Naive thymus-derived CD8-positive, alpha-beta T cell (primary cell): ENCODE results near the gene TIAM1. TPM values are rescaled to one million over a fixed set of nuclear protein-coding genes. Genes with fewer than 3 reads are reported as not detected.
A peak's percentile ranks its signal among the peaks of the same experiment; 100 is the strongest.

Experiments used
- ATAC-seq, 2 donors: fragments of 150-1000 bp; cut with Tn5 transposase in 1 of 2; sonication (Bioruptor Pico), chemical (Tn5 transposase) in 1 of 2; 1 replicate in 1 of 2; 2 replicates in 1 of 2; pipeline ENCODE4 v1.10.0; 2021; ENCODE audit warnings: mild to moderate bottlenecking in 2 of 2, moderate library complexity in 2 of 2
- POLR2A ChIA-PET: fragments of 350-600 bp; sonication (Branson Sonifier 250); formaldehyde crosslinking; loops from one replicate; lab custom pipeline; 2021; ENCODE audit warnings: antibody characterized with exemption; lab: Charles Lee
- DNase-seq, 10 donors: peaks; one replicate each; pipeline versions ENCODE4 v3.0.0 to v3.0.0-alpha.2; 2020 to 2022
- H3K27ac Mint-ChIP-seq, 10 donors: one replicate each; pipeline ENCODE4 v1.8.0; 2020 to 2022; ENCODE audit warnings: mild to moderate bottlenecking in 10 of 10, mixed read lengths in 10 of 10, moderate library complexity in 4 of 10, inconsistent platforms in 1 of 10
- H3K27me3 Mint-ChIP-seq, 5 donors: one replicate each; pipeline ENCODE4 v1.8.0; 2021 to 2022; ENCODE audit warnings: mixed read lengths in 5 of 5
- H3K36me3 Mint-ChIP-seq, 3 donors: one replicate each; pipeline ENCODE4 v1.8.0; 2020 to 2022; ENCODE audit warnings: mixed read lengths in 3 of 3, mild to moderate bottlenecking in 2 of 3, inconsistent platforms in 1 of 3
- H3K4me1 Mint-ChIP-seq, 4 donors: one replicate each; pipeline ENCODE4 v1.8.0; 2021 to 2022; ENCODE audit warnings: mixed read lengths in 4 of 4
- H3K4me3 Mint-ChIP-seq, 10 donors: one replicate each; pipeline ENCODE4 v1.8.0; 2020 to 2022; ENCODE audit warnings: mild to moderate bottlenecking in 10 of 10, mixed read lengths in 10 of 10, moderate library complexity in 6 of 10, inconsistent platforms in 1 of 10
- H3K9me3 Mint-ChIP-seq, 9 donors: one replicate each; pipeline ENCODE4 v1.8.0; 2020 to 2022; ENCODE audit warnings: mixed read lengths in 9 of 9, mild to moderate bottlenecking in 3 of 9, inconsistent platforms in 1 of 9, moderate library complexity in 1 of 9
- polyA plus RNA-seq, 3 donors: library from polyadenylated mRNA; unstranded; fragments of 300-500 nt; fragmentation: Illumina TruSeq; gene quantifications; one replicate each; pipeline ENCODE4 v1.2.3, GENCODE V29; 2021
- total RNA-seq, 8 experiments: library from RNA in 2 of 8; stranded (reverse) in 2 of 8; gene quantifications; one replicate each; pipeline ENCODE4 v1.2.3 and lab custom pipeline; 2021 to 2026

TIAM1 gene
- total and polyA plus RNA-seq, 5 experiments from 2014 or later, result 2.7 to 9.8 (median 4.0) TPM

GRCh38 chr21:31258073-31258472 lies 86.0 kb downstream of the TIAM1 start:
- DNase-seq (no peak), ATAC-seq (no peak)
- H3K4me3 Mint-ChIP-seq, result no peak overlapping the region
- no peaks in the 10 kb centered on the region for H3K9me3 Mint-ChIP-seq
- no peaks in the 10 kb centered on the region for H3K36me3 Mint-ChIP-seq
- peaks cover 0 to 9% (median 0%) of the 10 kb centered on the region in 4 donors for H3K4me1 Mint-ChIP-seq
- POLR2A ChIA-PET, result interaction anchor here (0.6 kb wide), 1 partner anchor 13 kb away, joined by 3 read pairs; no protein-coding TSS in a partner anchor
- no peaks in the 10 kb centered on the region for H3K27me3 Mint-ChIP-seq
- peak overlapping the region in 1 of 10 donors; percentile 12 for H3K27ac Mint-ChIP-seq

GRCh38 chr21:31257265-31257664 lies 86.8 kb downstream of the TIAM1 start:
- no peak for ATAC-seq
- no peaks in the 10 kb centered on the region for H3K27me3 Mint-ChIP-seq

GRCh38 chr21:31255896-31256295 lies 88.2 kb downstream of the TIAM1 start:
- ATAC-seq, result no peak
- DNase-seq, result no peak

More at GRCh38 chr21:31257265-31257664, 86.8 kb downstream of the TIAM1 start:
- no peak overlapping the region for H3K4me3 Mint-ChIP-seq
- DNase-seq, result no peak
- POLR2A ChIA-PET, result interaction anchor here (0.6 kb wide), 2 partner anchors 14 to 207 kb away, joined by 3 to 4 read pairs; no protein-coding TSS in a partner anchor
- no peaks in the 10 kb centered on the region for H3K36me3 Mint-ChIP-seq
- no peaks in the 10 kb centered on the region for H3K9me3 Mint-ChIP-seq
- H3K4me1 Mint-ChIP-seq, result peaks cover 0 to 9% (median 0%) of the 10 kb centered on the region in 4 donors
- peak overlapping the region in 1 of 10 donors; percentile 47 for H3K27ac Mint-ChIP-seq

DNA sequence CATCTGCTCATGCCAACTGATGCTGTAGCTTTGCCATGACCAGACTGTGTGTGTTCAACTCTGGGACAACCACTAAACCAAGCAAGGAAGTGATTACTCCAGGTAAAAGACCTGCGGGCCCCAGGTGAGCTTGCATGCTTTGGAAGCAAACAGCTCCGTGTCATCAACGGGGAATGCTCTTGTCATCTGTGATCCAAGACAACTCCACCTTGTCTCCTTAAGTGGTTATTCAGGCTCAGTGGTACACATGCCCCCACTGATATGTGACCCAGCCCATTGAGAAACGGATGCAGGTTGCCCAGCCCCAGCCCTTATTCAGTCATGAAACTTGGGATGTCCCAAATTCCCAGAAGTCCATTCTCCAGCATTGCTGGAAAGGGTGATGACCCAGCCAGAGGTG lies 89.0 kb downstream of the TIAM1 start:
- Mint-ChIP-seq H3K4me1 (peaks cover 0 to 5% (median 0%) of the 10 kb centered on the region in 4 donors), H3K4me3 (no peak overlapping the region), H3K27me3 (no peaks in the 10 kb centered on the region), H3K27ac (no peak overlapping the region), H3K36me3 (no peaks in the 10 kb centered on the region), H3K9me3 (no peaks in the 10 kb centered on the region)
- POLR2A ChIA-PET, result no interaction called here
- DNase-seq (no peak), ATAC-seq (no peak)

More at GRCh38 chr21:31255896-31256295, 88.2 kb downstream of the TIAM1 start:
- Mint-ChIP-seq H3K9me3 (no peaks in the 10 kb centered on the region), H3K27ac (peak overlapping the region in 1 of 10 donors; percentile 58), H3K4me1 (peaks cover 0 to 5% (median 0%) of the 10 kb centered on the region in 4 donors), H3K27me3 (no peaks in the 10 kb centered on the region), H3K36me3 (no peaks in the 10 kb centered on the region), H3K4me3 (peak overlapping the region in 1 of 10 donors; percentile 38)
- POLR2A ChIA-PET, result no interaction called here

- ATAC-seq (no peak), DNase-seq (no peak)
- H3K4me3 Mint-ChIP-seq, result no peak overlapping the region
- no peak overlapping the region for H3K27ac Mint-ChIP-seq
- H3K36me3 Mint-ChIP-seq, result no peaks in the 10 kb centered on the region
- no peaks in the 10 kb centered on the region for H3K9me3 Mint-ChIP-seq
- peaks cover 0 to 5% (median 0%) of the 10 kb centered on the region in 4 donors for H3K4me1 Mint-ChIP-seq
- no peaks in the 10 kb centered on the region for H3K27me3 Mint-ChIP-seq
- POLR2A ChIA-PET, result no interaction called here
Observed at GRCh38 chr21:31254131-31254530, 89.9 kb downstream of the TIAM1 start.

DNA sequence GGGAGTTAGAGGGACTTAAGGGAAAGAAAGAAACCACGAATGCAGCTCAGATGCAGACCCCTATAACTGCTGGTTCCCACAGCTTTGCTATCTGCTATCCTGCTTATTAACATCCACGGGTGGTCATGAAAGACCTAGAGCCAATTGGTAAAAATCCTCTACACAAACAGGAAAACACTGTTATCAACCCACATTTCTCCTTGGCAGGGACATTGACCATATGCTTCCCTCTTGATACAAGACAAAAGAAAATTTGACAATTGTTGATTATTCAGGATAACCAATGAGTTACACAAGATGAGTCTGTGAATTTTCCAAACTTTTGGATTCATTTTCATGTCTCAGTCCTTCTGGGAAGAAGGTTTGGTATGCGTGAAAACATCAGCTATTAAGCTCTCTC lies 90.4 kb downstream of the TIAM1 start:
- POLR2A ChIA-PET, result no interaction called here
- DNase-seq (no peak), ATAC-seq (no peak)
- no peak overlapping the region for H3K4me3 Mint-ChIP-seq
- H3K9me3 Mint-ChIP-seq, result no peaks in the 10 kb centered on the region
- no peaks in the 10 kb centered on the region for H3K36me3 Mint-ChIP-seq
- peak overlapping the region in 1 of 10 donors; percentile 49 for H3K27ac Mint-ChIP-seq
- H3K4me1 Mint-ChIP-seq, result peaks cover 0 to 5% (median 0%) of the 10 kb centered on the region in 4 donors
- no peaks in the 10 kb centered on the region for H3K27me3 Mint-ChIP-seq

- ATAC-seq, result no peak
- no peak for DNase-seq
- H3K27ac Mint-ChIP-seq, result no peak overlapping the region
- no peaks in the 10 kb centered on the region for H3K9me3 Mint-ChIP-seq
- POLR2A ChIA-PET, result interaction anchor here (0.5 kb wide), 1 partner anchor 53 kb away, joined by 5 read pairs; no protein-coding TSS in a partner anchor
- no peak overlapping the region for H3K4me3 Mint-ChIP-seq
- H3K27me3 Mint-ChIP-seq, result no peaks in the 10 kb centered on the region
- peaks cover 0 to 2% (median 0%) of the 10 kb centered on the region in 3 donors for H3K36me3 Mint-ChIP-seq
- peaks cover 0 to 4% (median 0%) of the 10 kb centered on the region in 4 donors for H3K4me1 Mint-ChIP-seq
Observed at GRCh38 chr21:31252611-31253010, 91.5 kb downstream of the TIAM1 start.

- DNase-seq (no peak), ATAC-seq (no peak)
- no peaks in the 10 kb centered on the region for H3K9me3 Mint-ChIP-seq
- H3K36me3 Mint-ChIP-seq, result peaks cover 0 to 2% (median 0%) of the 10 kb centered on the region in 3 donors
- no peaks in the 10 kb centered on the region for H3K27me3 Mint-ChIP-seq
- peaks cover 0 to 2% (median 0%) of the 10 kb centered on the region in 4 donors for H3K4me1 Mint-ChIP-seq
- POLR2A ChIA-PET, result interaction anchor here (0.5 kb wide), 1 partner anchor 52 kb away, joined by 5 read pairs; no protein-coding TSS in a partner anchor
- no peak overlapping the region for H3K27ac Mint-ChIP-seq
- no peak overlapping the region for H3K4me3 Mint-ChIP-seq
Observed at GRCh38 chr21:31252091-31252490, 92.0 kb downstream of the TIAM1 start.

GRCh38 chr21:31251686-31252085 lies 92.4 kb downstream of the TIAM1 start:
- POLR2A ChIA-PET, result no interaction called here
- peaks cover 0 to 2% (median 0%) of the 10 kb centered on the region in 4 donors for H3K4me1 Mint-ChIP-seq
- no peak overlapping the region for H3K27ac Mint-ChIP-seq
- peaks cover 0 to under 1% (median 0%) of the 10 kb centered on the region in 9 donors for H3K9me3 Mint-ChIP-seq
- peaks cover 0 to 2% (median 0%) of the 10 kb centered on the region in 3 donors for H3K36me3 Mint-ChIP-seq
- ATAC-seq, result no peak
- DNase-seq, result no peak
- no peaks in the 10 kb centered on the region for H3K27me3 Mint-ChIP-seq
- H3K4me3 Mint-ChIP-seq, result no peak overlapping the region

- ATAC-seq, result no peak
- Mint-ChIP-seq H3K36me3 (peaks cover 8 to 18% (median 12%) of the 10 kb centered on the region in 3 donors), H3K27me3 (no peaks in the 10 kb centered on the region), H3K9me3 (peaks cover 0 to 12% (median 8%) of the 10 kb centered on the region in 9 donors), H3K4me3 (no peak overlapping the region), H3K27ac (no peak overlapping the region), H3K4me1 (no peaks in the 10 kb centered on the region)
- DNase-seq, result no peak
- POLR2A ChIA-PET, result no interaction called here
Observed at GRCh38 chr21:31248598-31248997, 95.5 kb downstream of the TIAM1 start.

GRCh38 chr21:31243611-31244010 lies 100.5 kb downstream of the TIAM1 start:
- ATAC-seq, result no peak
- H3K36me3 Mint-ChIP-seq, result peaks cover 16 to 40% (median 27%) of the 10 kb centered on the region in 3 donors
- POLR2A ChIA-PET, result interaction anchor here (0.7 kb wide), 1 partner anchor 369 kb away, joined by 5 read pairs; no protein-coding TSS in a partner anchor

GRCh38 chr21:31236528-31236927 lies 107.5 kb downstream of the TIAM1 start:
- Mint-ChIP-seq H3K4me1 (peaks cover 7 to 26% (median 10%) of the 10 kb centered on the region in 4 donors), H3K27ac (peak overlapping the region in 2 of 10 donors; percentile 2 to 43)
- POLR2A ChIA-PET, result no interaction called here

More at GRCh38 chr21:31243611-31244010, 100.5 kb downstream of the TIAM1 start:
- Mint-ChIP-seq H3K4me3 (no peak overlapping the region), H3K27me3 (no peaks in the 10 kb centered on the region), H3K4me1 (peaks cover 0 to 2% (median 0%) of the 10 kb centered on the region in 4 donors), H3K9me3 (peaks cover 0 to 47% (median 18%) of the 10 kb centered on the region in 9 donors), H3K27ac (no peak overlapping the region)
- no peak for DNase-seq

GRCh38 chr21:31235671-31236450 lies 108.2 kb downstream of the TIAM1 start:
- Mint-ChIP-seq H3K36me3 (peaks cover 1 to 17% (median 12%) of the 10 kb centered on the region in 3 donors), H3K4me3 (no peak overlapping the region), H3K27ac (peak overlapping the region in 2 of 10 donors; percentile 2 to 73), H3K9me3 (peaks cover 0 to 10% (median 4%) of the 10 kb centered on the region in 9 donors), H3K27me3 (no peaks in the 10 kb centered on the region), H3K4me1 (peaks cover 7 to 26% (median 10%) of the 10 kb centered on the region in 4 donors)
- ATAC-seq (no peak), DNase-seq (no peak)
- POLR2A ChIA-PET, result no interaction called here

More at GRCh38 chr21:31236528-31236927, 107.5 kb downstream of the TIAM1 start:
- no peak for DNase-seq
- Mint-ChIP-seq H3K36me3 (peaks cover 4 to 20% (median 15%) of the 10 kb centered on the region in 3 donors), H3K4me3 (no peak overlapping the region), H3K9me3 (peaks cover 0 to 16% (median 8%) of the 10 kb centered on the region in 9 donors), H3K27me3 (no peaks in the 10 kb centered on the region)
- ATAC-seq, result peak in 1 of 2 donors; percentile 50
